Measurements from ENCODE around the gene GPHN.

GPHN gene

DNA sequence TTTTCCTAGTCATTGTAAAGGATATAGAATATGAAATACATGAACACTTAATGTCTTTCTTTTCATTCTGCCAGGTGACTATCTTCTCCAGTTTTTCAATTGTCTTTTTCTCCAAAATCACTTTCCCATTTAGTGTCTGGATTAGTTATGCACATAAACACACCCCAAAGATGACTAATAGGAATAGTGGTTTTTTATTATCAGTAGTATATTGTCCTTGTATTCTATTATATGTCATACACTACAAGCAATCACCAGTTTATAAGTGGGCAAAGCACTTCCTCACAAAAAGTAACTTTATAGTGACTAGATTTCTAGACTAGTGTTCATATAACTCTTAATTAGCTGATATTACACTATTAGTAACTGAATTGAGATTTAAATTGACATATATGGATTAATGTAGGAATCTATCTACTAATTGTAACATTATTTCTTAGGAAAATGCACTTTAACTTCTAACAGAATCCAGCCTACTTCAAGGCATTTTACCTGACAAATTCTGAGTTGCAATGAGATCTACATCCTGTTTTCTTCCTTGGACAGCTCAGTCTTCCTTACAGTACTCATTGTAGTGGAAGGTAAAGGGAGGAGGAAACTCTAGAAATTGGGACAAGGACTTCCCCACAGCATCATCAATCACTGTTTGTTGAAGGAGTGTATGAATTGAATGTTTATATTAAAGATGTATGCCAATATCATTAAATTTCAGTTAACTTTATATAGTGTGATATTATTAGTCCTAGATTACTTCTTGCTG, 495.2 kb downstream of the GPHN start:
- Histone ChIP-seq H3K36me3 (no peaks in the 10 kb centered on the region), H3K9me3 (no peaks in the 10 kb centered on the region), H3K4me3 (ENCODE audit: low read depth in 1 of 2, low read length in 1 of 2) (no peak overlapping the region), H3K27me3 (no peaks in the 10 kb centered on the region), H3K27ac (no peak overlapping the region), H3K4me1 (ENCODE audit: control insufficient read depth in 1 of 2, insufficient read depth in 1 of 2, low read depth in 1 of 2, low read length in 1 of 2) (peaks cover 11 to 37% of the 10 kb centered on the region in 2 experiments)
- TF ChIP-seq, protein P1, sequence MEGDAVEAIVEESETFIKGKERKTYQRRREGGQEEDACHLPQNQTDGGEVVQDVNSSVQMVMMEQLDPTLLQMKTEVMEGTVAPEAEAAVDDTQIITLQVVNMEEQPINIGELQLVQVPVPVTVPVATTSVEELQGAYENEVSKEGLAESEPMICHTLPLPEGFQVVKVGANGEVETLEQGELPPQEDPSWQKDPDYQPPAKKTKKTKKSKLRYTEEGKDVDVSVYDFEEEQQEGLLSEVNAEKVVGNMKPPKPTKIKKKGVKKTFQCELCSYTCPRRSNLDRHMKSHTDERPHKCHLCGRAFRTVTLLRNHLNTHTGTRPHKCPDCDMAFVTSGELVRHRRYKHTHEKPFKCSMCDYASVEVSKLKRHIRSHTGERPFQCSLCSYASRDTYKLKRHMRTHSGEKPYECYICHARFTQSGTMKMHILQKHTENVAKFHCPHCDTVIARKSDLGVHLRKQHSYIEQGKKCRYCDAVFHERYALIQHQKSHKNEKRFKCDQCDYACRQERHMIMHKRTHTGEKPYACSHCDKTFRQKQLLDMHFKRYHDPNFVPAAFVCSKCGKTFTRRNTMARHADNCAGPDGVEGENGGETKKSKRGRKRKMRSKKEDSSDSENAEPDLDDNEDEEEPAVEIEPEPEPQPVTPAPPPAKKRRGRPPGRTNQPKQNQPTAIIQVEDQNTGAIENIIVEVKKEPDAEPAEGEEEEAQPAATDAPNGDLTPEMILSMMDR (IDR thresholded peaks at IDR 0.05), result no peak

DNA sequence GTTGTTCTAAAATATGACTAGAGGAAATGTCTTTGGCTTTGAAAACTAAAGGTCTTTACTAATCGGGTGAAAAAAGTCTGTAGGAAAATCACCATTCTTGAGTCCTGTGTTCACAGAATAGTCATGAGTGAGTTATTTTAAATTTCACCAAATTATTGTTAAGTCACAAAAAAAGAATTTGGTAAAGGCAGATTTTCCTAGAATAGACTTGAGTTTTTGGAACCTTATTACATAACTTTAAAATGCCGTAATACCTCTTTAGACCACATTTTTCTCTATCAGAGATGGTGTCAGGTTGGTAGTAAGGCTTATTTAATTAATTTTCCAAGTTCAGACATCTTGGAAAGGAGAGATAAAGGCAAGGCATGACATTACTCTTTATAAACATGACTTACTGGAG, 496.6 kb downstream of the GPHN start:
- Histone ChIP-seq H3K36me3 (no peaks in the 10 kb centered on the region), H3K9me3 (no peaks in the 10 kb centered on the region), H3K27ac (no peak overlapping the region), H3K4me1 (ENCODE audit: control insufficient read depth in 1 of 2, insufficient read depth in 1 of 2, low read depth in 1 of 2, low read length in 1 of 2) (peaks cover 11 to 37% of the 10 kb centered on the region in 2 experiments), H3K27me3 (no peaks in the 10 kb centered on the region), H3K4me3 (ENCODE audit: low read depth in 1 of 2, low read length in 1 of 2) (no peak overlapping the region)
- TF ChIP-seq, protein P1 (IDR thresholded peaks at IDR 0.05), result no peak

DNA sequence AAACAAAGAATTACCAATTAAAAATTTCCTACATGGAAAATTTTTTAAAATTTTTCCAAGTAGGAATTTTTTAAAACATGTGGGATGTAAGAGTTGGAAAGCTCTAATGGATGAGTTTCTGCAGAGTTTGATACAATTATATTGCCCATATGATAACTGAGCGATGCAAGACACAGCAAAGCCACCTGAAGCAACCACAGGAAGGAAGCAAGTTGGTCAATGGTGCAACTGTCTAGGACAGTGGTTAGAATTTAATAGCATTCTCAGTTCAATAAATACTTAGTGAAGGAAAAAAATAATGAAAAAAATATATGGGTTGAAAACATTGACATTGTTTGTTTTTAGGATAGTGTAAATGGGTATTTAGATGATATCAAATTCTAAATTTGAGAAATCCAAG, 502.7 kb downstream of the GPHN start:
- TF ChIP-seq, protein P1 (IDR thresholded peaks at IDR 0.05), result no peak
- H3K27ac ChIP-seq, result peak overlapping the region; percentile 30
- no peaks in the 10 kb centered on the region for H3K27me3 ChIP-seq
- no peaks in the 10 kb centered on the region for H3K9me3 ChIP-seq
- H3K4me1 ChIP-seq (ENCODE audit: control insufficient read depth in 1 of 2, insufficient read depth in 1 of 2, low read depth in 1 of 2, low read length in 1 of 2), result peaks cover 15 to 18% of the 10 kb centered on the region in 2 experiments
- H3K36me3 ChIP-seq, result no peaks in the 10 kb centered on the region
- peak overlapping the region in 1 of 2 experiments; percentile 14 for H3K4me3 ChIP-seq (ENCODE audit: low read depth in 1 of 2, low read length in 1 of 2)

GRCh38 chr14:67016856-67017255, 508.9 kb downstream of the GPHN start:
- Histone ChIP-seq H3K36me3 (no peaks in the 10 kb centered on the region), H3K9me3 (no peaks in the 10 kb centered on the region), H3K4me3 (ENCODE audit: low read depth in 1 of 2, low read length in 1 of 2) (no peak overlapping the region), H3K27me3 (no peaks in the 10 kb centered on the region), H3K27ac (no peak overlapping the region), H3K4me1 (ENCODE audit: control insufficient read depth in 1 of 2, insufficient read depth in 1 of 2, low read depth in 1 of 2, low read length in 1 of 2) (no peaks in the 10 kb centered on the region)
- TF ChIP-seq, protein P1 (IDR thresholded peaks at IDR 0.05), result no peak

DNA sequence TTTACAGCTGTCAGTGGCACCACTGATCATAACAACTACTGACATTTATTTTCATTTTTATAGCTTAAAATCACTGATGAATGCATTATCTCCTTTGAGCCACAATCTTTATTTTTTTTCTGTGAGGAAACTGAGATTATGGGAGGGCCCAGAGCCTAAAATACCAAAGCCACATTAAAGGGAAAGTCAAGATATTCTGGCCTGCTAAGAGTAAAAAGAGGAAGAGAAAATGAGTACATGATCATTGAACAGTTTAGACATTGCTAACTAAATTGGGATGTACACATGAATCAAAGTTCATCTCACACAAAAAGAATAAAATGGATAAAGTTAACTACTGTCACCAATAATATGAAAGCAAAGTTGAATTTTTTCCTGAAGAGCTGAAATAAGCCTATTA, 510.8 kb downstream of the GPHN start:
- no peaks in the 10 kb centered on the region for H3K36me3 ChIP-seq
- H3K27ac ChIP-seq, result no peak overlapping the region
- H3K9me3 ChIP-seq, result no peaks in the 10 kb centered on the region
- TF ChIP-seq, protein P1 (IDR thresholded peaks at IDR 0.05), result no peak
- no peaks in the 10 kb centered on the region for H3K27me3 ChIP-seq
- no peaks in the 10 kb centered on the region for H3K4me1 ChIP-seq (ENCODE audit: control insufficient read depth in 1 of 2, insufficient read depth in 1 of 2, low read depth in 1 of 2, low read length in 1 of 2)
- no peak overlapping the region for H3K4me3 ChIP-seq (ENCODE audit: low read depth in 1 of 2, low read length in 1 of 2)
